GM10248 (cell line): ENCODE measurements around the gene TXNRD2.

Experiments used
- CTCF ChIA-PET: fragments of 300-600 bp; sonication (Branson Sonifier 250); formaldehyde crosslinking; extraction: SDS; loops from one replicate; lab custom pipeline; 2021; ENCODE audit warnings: antibody characterized with exemption; lab: Yijun Ruan, JAX
- POLR2A ChIA-PET: fragments of 350-650 bp; sonication (Branson Sonifier 250); formaldehyde crosslinking; extraction: SDS; loops from one replicate; lab custom pipeline; 2020; ENCODE audit warnings: antibody characterized with exemption; lab: Yijun Ruan, JAX
- DNase-seq: peaks from one replicate; pipeline ENCODE4 v3.0.0; 2012; ENCODE audit errors: extremely low spot score
- CTCF ChIP-seq: IDR thresholded peaks from 2 replicates; pipeline ENCODE4 v1.5.1; 2012; ENCODE audit warnings: mild to moderate bottlenecking, low read depth; ENCODE audit errors: extremely low read depth, missing control alignments, control extremely low read depth

Gene TXNRD2

GRCh38 chr22:19831016-19831415 lies 110.6 kb downstream of the TXNRD2 start:
- no peak for DNase-seq
- CTCF ChIA-PET = no interaction called here
- no peak for TF ChIP-seq CTCF
- POLR2A ChIA-PET = no interaction called here

DNA sequence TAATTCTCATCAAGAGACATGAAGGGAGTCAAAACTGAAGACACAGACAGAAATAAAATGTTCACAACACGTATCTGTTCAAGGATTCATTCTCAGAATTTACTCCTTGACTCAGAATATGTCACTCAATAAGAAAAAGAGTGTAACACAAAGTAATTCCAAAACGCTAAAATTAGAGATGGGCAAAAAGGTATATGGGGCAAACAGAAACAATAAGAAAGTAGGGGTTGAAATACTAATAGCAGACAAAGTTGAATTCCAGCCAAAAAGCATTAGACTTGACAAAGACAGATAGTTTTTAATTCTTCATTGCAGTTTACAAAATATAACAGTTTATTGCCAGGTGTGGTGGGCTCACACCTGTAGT lies 113.6 kb downstream of the TXNRD2 start:
- CTCF ChIA-PET = no interaction called here
- no peak for TF ChIP-seq CTCF
- DNase-seq = no peak
- POLR2A ChIA-PET = no interaction called here

GRCh38 chr22:19827341-19828034 lies 114.1 kb downstream of the TXNRD2 start:
- ChIA-PET CTCF (no interaction called here), POLR2A (no interaction called here)
- no peak for TF ChIP-seq CTCF
- DNase-seq = no peak

- no peak for TF ChIP-seq CTCF
- no peak for DNase-seq
- CTCF ChIA-PET = no interaction called here
- POLR2A ChIA-PET = interaction anchor here (0.6 kb wide), 1 partner anchor 79 kb away, joined by 5 read pairs; no protein-coding TSS in a partner anchor
These were observed 115.0 kb downstream of the TXNRD2 start for GRCh38 chr22:19826619-19826950.

- CTCF ChIA-PET = no interaction called here
- DNase-seq = no peak
- TF ChIP-seq CTCF = no peak
- POLR2A ChIA-PET = interaction anchor here (0.6 kb wide), 1 partner anchor 79 kb away, joined by 5 read pairs; no protein-coding TSS in a partner anchor
These were observed 115.6 kb downstream of the TXNRD2 start for GRCh38 chr22:19825904-19826618.
